Brain microvascular endothelial cell (primary cell): ENCODE results near the gene TAF5L.

Source experiments
- DNase-seq: peaks from one replicate; pipeline ENCODE4 v3.0.0-alpha.2; 2020
- H3K27ac ChIP-seq: fragments of 250-450 bp; sonication (Bioruptor Pico); 2 replicates; pipeline ENCODE4 v1.5.1; 2020; ENCODE audit warnings: mild to moderate bottlenecking, moderate library complexity
- H3K27me3 ChIP-seq: fragments of 250-450 bp; sonication (Bioruptor Pico); replicated peaks from 2 replicates; pipeline ENCODE4 v1.5.1; 2020; ENCODE audit warnings: mild to moderate bottlenecking
- H3K36me3 ChIP-seq: fragments of 250-450 bp; sonication (Bioruptor Pico); replicated peaks from 2 replicates; pipeline ENCODE4 v1.5.1; 2020; ENCODE audit warnings: mild to moderate bottlenecking
- H3K4me3 ChIP-seq: 2 replicates; pipeline ENCODE4 v1.5.1; 2011; ENCODE audit warnings: low read depth, mild to moderate bottlenecking, control low read depth, low read length, moderate library complexity
- in situ Hi-C: cut with HindIII; loops from 2 replicates; pipeline ENCODE4 v1.10.0; 2017; ENCODE audit warnings: low sequenced_read_pairs, low pct_ligation_motif_present
- TF ChIP-seq, protein P1 (sequence below): IDR thresholded peaks from 2 replicates; pipeline ENCODE4 v1.5.1; 2011; ENCODE audit warnings: low read depth, mild to moderate bottlenecking, moderate library complexity, low read length, control low read depth, inconsistent platforms; ENCODE audit errors: missing control alignments

Gene TAF5L

DNA sequence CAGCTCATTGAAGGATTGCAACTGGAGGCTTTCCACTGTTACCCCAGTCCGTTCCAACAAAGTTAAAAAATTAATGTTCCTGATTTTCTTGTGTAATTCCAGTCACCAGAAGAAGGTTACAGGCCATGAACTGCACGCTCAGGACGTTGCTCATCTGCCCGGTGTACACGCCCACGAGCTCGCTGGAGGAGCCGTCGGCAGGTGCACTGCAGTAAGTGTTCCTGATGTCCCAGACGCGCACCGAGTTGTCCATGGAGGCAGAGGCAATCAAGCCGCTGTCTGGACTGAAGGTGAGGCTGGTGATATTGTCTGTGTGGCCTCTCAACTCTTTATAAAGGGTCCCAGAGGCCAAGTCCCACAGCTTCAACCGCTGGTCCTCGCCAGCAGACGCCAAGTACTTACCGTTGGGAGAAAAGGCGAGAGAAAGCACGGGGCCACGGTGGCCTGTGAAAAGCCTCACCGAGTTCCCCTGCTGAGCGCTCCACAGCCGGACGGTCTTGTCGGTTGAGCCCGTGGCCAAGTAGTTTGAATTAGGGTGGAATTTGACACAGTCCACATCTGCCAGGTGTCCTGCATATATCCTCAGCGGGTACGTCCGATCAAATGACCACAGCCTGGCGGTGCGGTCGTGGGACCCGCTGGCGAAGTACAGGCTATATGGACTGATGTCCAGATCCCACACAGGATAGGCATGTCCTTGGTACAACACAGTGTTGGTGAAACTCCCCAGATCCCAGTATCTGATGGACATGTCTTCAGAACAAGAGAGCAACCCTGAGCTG, 31.5 kb downstream of the TAF5L start:
- in situ Hi-C loops, result no loop called here
- no peak for DNase-seq
- no peak overlapping the region for H3K27ac ChIP-seq
- TF ChIP-seq, protein P1, sequence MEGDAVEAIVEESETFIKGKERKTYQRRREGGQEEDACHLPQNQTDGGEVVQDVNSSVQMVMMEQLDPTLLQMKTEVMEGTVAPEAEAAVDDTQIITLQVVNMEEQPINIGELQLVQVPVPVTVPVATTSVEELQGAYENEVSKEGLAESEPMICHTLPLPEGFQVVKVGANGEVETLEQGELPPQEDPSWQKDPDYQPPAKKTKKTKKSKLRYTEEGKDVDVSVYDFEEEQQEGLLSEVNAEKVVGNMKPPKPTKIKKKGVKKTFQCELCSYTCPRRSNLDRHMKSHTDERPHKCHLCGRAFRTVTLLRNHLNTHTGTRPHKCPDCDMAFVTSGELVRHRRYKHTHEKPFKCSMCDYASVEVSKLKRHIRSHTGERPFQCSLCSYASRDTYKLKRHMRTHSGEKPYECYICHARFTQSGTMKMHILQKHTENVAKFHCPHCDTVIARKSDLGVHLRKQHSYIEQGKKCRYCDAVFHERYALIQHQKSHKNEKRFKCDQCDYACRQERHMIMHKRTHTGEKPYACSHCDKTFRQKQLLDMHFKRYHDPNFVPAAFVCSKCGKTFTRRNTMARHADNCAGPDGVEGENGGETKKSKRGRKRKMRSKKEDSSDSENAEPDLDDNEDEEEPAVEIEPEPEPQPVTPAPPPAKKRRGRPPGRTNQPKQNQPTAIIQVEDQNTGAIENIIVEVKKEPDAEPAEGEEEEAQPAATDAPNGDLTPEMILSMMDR, result no peak
- H3K36me3 ChIP-seq, result peaks cover 6% of the 10 kb centered on the region
- no peaks in the 10 kb centered on the region for H3K27me3 ChIP-seq
- H3K4me3 ChIP-seq, result no peak overlapping the region

DNA sequence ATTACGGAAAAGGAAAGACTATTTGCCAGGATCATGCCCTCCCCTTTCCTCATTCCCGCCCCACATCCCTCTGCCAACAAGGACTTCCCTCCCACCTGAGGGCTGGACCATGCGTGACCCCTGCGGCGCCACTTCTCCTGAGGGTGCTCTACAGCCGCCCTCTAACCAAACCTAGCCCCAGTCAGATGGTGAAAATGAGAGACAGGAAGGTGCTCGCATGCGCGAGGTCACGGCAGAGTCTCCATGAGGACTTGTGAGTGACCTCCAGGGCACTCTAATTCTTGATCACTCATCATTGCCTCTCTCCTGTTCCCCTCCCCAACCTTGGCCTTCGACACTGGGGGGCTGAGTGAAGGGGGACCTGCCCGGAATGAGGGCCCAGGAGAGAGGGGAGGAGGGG, 32.1 kb downstream of the TAF5L start:
- DNase-seq, result no peak
- H3K4me3 ChIP-seq, result no peak overlapping the region
- H3K27ac ChIP-seq, result no peak overlapping the region
- no peaks in the 10 kb centered on the region for H3K27me3 ChIP-seq
- TF ChIP-seq, protein P1, result no peak
- peaks cover 6% of the 10 kb centered on the region for H3K36me3 ChIP-seq
- in situ Hi-C loops, result no loop called here

DNA sequence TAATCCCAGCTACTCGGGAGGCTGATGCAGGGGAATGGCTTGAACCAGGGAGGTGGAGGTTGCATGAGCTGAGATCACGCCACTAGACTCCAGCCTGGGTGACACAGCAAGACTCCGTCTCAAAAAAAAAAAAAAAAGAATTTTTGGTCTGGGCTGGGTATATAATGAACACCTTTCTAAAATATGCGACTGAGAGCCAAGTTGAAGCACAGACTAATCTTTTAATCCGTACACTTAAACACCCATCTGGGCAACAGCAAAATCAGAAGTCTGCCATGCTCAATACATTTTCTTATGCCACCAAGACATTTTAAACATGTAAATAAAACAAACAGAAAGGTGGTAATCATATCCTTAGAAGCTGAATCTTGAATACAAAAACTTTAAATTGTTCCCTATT, 35.8 kb downstream of the TAF5L start:
- DNase-seq, result no peak
- H3K27ac ChIP-seq, result no peak overlapping the region
- no peak overlapping the region for H3K4me3 ChIP-seq
- peaks cover 6% of the 10 kb centered on the region for H3K36me3 ChIP-seq
- TF ChIP-seq, protein P1, result no peak
- no peaks in the 10 kb centered on the region for H3K27me3 ChIP-seq
- in situ Hi-C loops, result no loop called here

DNA sequence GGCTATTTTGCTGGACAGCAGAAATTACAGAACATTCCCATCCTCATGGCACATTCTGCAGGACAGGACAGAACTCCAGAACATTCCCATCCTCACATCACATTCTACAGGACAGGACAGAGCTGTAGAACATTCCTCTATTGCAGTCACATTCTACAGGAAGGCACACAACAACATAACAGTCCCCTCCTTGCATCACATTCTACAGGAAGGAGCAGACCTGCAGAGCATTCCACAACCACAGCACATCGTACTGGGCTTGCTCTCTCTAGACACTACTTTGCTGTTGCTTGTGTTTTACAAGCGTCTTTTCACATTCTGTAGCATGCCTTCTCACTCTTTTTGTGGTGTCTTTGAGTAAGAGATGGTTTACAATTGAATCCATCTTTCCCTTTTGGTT, 40.6 kb downstream of the TAF5L start:
- Histone ChIP-seq H3K4me3 (no peak overlapping the region), H3K36me3 (no peaks in the 10 kb centered on the region), H3K27ac (no peak overlapping the region), H3K27me3 (no peaks in the 10 kb centered on the region)
- in situ Hi-C loops, result no loop called here
- TF ChIP-seq, protein P1, result no peak
- no peak for DNase-seq

DNA sequence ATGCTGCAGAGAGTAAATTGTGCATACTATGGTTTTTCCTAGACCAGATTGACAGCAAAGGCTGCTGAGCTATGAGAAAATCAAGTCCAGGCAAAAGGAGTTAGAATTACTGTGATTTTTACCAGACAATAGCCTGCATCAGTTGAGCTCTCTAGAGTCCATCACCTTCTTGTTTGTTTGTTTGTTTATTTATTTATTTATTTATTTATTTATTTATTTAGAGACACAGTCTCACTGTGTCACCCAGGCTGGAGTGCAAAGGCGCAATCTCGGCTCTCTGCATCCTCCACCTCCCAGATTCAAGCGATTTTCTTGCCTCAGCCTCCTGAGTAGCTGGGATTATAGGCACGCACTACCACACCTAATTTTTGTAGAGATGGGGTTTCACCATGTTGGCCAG, 43.2 kb downstream of the TAF5L start:
- TF ChIP-seq, protein P1, result no peak
- H3K27ac ChIP-seq, result no peak overlapping the region
- H3K36me3 ChIP-seq, result no peaks in the 10 kb centered on the region
- in situ Hi-C loops, result no loop called here
- no peaks in the 10 kb centered on the region for H3K27me3 ChIP-seq
- DNase-seq, result no peak
- H3K4me3 ChIP-seq, result no peak overlapping the region

DNA sequence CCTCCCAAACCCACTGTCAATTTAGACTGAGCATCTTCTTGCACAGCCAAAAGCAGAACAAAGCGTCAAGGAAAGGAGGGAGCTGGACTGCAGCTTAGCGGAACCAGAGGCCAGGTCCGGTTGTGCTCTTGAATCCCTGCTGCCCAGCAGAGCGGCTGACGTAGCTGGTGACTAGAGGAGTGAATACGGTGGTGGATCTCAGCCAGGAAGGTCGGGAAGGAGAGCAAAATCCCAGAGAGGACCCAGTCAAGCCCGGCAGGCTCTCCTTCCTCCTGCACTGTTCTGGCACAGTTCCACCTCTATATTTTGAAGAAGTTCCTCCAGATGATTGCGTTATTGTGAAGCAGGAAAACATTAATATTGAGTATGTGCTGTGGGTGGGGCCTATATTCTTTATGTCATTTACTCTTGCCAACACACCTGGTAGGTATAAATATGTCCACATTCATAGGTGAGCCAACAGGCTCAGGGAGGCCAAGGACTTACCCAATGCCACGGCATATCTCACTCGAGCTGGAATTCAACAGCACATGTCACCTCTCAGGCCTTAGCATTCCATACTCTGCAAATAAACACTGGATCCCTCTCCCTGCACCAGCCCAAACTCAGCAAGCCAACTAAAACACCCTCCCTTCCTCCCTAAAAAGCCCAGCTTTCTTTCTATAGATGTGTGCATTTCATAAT, 43.8 kb downstream of the TAF5L start:
- DNase-seq, result no peak
- Histone ChIP-seq H3K27me3 (no peaks in the 10 kb centered on the region), H3K4me3 (no peak overlapping the region), H3K36me3 (no peaks in the 10 kb centered on the region), H3K27ac (no peak overlapping the region)
- TF ChIP-seq, protein P1, result no peak
- in situ Hi-C loops, result no loop called here
